ENCODE results near the gene PTPRN2. TPM values are rescaled to one million over a fixed set of nuclear protein-coding genes. Genes with fewer than 3 reads are reported as not detected.

PTPRN2 gene
- total RNA-seq, 4 donors from 2014 or later: 14.9 to 34.3 (median 21.3) TPM

DNA sequence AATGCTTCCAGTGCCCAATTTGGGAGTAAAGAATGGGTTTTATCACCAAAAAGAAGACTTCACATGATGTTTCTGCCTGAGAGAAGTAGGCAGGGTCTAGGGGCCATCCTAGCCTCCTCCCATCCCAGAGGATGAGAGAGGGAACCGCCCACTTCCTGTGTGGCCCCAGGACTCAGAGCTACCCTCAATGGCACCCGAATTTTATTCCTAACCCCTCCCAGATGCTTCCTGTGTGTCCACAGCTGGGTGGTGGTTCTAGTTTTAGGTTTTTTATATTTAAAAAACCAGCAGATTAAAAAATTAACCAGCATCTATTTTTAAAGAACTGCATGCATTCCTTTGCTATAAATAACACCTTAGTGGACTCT, 583.5 kb downstream of the PTPRN2 start:
- H3K9me3 ChIP-seq: no peaks in the 10 kb centered on the region
- TF ChIP-seq, protein P1, sequence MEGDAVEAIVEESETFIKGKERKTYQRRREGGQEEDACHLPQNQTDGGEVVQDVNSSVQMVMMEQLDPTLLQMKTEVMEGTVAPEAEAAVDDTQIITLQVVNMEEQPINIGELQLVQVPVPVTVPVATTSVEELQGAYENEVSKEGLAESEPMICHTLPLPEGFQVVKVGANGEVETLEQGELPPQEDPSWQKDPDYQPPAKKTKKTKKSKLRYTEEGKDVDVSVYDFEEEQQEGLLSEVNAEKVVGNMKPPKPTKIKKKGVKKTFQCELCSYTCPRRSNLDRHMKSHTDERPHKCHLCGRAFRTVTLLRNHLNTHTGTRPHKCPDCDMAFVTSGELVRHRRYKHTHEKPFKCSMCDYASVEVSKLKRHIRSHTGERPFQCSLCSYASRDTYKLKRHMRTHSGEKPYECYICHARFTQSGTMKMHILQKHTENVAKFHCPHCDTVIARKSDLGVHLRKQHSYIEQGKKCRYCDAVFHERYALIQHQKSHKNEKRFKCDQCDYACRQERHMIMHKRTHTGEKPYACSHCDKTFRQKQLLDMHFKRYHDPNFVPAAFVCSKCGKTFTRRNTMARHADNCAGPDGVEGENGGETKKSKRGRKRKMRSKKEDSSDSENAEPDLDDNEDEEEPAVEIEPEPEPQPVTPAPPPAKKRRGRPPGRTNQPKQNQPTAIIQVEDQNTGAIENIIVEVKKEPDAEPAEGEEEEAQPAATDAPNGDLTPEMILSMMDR (IDR thresholded peaks at IDR 0.05): no peak
- TF ChIP-seq POLR2A (IDR thresholded peaks at IDR 0.05): no peak
- peak in 1 of 3 donors; percentile 5 for DNase-seq
- no peaks in the 10 kb centered on the region for H3K27me3 ChIP-seq
- no peak overlapping the region for H3K27ac ChIP-seq
- no peaks in the 10 kb centered on the region for H3K4me1 ChIP-seq
- H3K36me3 ChIP-seq: no peaks in the 10 kb centered on the region
- H3K4me3 ChIP-seq: no peak overlapping the region

DNA sequence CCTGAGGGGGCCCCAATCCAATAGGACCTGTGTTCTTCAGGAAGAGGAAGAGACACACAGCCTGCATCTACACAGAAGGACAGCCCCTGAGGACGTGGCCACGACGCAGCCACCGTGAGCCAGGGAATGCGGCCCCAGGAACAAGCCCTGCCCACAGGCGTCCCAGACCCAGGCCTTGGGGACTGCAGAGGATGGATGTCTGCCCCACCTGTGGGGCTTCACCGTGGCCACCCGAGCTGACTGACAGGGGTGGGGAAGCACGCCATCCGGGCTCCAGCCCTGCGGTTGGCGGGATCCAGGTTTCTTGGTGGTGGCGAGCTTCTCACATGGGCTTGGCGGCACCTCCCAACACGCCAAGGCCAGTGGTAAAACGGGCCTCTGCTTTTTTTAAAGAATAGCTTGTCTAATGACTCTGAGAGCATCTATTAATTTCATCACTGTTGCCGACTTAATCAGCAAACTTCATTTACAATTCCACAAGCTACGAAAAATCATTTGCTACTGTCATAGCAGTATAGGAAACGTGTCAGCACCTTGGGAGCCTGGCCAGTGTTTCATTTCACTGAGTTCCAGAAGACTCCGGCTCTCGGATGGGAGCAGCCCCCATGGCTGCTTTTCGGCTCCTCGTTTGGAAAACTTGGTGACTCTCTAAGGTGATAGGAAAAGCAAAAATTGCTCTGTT, 584.0 kb downstream of the PTPRN2 start:
- Histone ChIP-seq H3K36me3 (no peaks in the 10 kb centered on the region), H3K4me1 (no peaks in the 10 kb centered on the region), H3K4me3 (no peak overlapping the region), H3K9me3 (no peaks in the 10 kb centered on the region), H3K27ac (no peak overlapping the region), H3K27me3 (no peaks in the 10 kb centered on the region)
- DNase-seq: peak in 1 of 3 donors; percentile 26
- no peak for TF ChIP-seq POLR2A (IDR thresholded peaks at IDR 0.05)
- TF ChIP-seq, protein P1 (IDR thresholded peaks at IDR 0.05): no peak

DNA sequence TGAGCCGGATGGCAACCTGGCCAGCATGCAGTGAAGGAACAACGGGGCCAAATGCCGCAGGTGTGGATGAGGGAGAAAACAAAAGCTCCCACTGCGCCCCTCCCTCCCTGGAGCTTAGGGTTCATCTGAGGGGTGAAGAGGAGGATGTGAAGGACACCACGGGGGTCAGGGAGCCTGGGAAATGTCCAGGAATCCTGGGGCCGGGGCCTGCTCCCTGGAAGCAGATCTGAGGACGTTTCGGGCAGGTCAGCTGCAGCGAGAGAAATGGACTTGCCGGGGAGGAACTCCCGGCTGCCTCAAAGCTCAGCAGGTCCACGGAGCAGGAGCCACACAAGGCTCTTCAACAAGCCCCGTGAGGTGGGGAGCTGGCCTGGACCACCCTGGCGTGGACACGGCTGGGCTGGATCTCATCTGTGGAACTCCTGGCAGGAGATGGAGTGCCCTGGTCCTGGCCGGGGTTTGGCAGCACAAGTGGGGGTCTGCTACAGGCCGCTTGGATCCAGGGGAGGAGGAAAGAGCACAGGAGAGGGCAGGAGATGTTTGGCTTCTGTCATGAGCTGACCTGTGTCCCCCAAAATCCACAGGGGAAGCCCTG, 585.0 kb downstream of the PTPRN2 start:
- Histone ChIP-seq H3K27me3 (no peaks in the 10 kb centered on the region), H3K27ac (no peak overlapping the region), H3K4me3 (no peak overlapping the region), H3K9me3 (no peaks in the 10 kb centered on the region), H3K4me1 (no peaks in the 10 kb centered on the region), H3K36me3 (no peaks in the 10 kb centered on the region)
- peak in 1 of 3 donors; percentile 25 for DNase-seq
- TF ChIP-seq, protein P1 (IDR thresholded peaks at IDR 0.05): no peak
- TF ChIP-seq POLR2A (IDR thresholded peaks at IDR 0.05): no peak

DNA sequence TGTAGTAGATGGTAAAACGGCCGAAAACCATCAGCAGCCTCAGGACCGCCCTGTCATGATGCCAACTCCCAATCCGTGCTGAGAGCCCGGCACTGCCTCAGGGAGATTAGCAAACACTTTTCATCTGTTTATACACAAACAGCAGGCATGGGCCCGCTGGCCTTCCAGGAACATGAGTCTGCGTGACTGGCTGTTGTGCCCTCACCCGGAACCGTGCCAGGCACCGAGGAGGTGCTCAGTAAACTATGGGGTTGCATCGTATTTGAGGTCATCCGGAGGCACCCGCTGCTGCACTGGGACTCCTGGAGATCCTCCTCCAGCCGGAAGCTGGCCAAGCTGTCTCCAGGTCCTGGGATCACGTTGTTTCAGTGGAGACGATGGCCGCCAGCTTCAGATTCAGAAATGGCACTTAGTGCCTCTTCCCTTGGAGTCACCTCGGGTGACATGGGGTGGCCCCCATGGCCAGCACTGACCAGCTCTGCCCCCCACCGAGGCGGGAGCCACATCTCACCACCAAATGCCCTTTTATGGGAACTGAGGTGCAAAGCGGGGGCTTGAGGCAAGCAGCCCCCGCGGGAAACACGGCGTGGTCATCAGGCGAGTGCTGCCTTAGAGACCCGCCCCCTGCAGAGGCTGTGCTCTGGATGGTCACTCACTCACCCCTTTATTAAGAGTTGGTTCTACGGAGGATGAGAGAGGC, 585.9 kb downstream of the PTPRN2 start:
- H3K4me3 ChIP-seq: no peak overlapping the region

DNA sequence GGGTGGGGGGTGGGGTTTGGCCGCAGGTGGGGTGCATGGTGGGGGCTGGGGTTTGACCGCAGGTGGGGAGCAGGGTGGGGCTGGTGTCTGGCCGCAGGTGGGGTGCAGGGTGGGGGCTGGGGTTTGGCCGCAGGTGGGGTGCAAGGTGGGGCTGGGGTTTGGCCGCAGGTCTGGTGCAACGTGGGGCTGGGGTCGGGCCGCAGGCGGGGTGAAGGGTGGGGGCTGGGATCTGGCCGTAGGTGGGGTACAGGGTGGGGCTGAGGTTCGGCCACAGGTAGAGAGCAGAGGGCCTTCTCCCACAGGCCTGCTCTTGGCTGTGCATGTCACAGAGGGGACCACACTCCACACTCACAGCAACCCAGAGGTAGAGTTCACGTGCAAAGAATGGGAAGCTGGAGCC, 586.6 kb downstream of the PTPRN2 start:
- Histone ChIP-seq H3K27me3 (no peaks in the 10 kb centered on the region), H3K9me3 (peaks cover 0 to under 1% (median 0%) of the 10 kb centered on the region in 4 donors), H3K4me3 (no peak overlapping the region), H3K4me1 (no peaks in the 10 kb centered on the region), H3K27ac (no peak overlapping the region), H3K36me3 (no peaks in the 10 kb centered on the region)
- no peak for TF ChIP-seq POLR2A (IDR thresholded peaks at IDR 0.05)
- TF ChIP-seq, protein P1 (IDR thresholded peaks at IDR 0.05): no peak
- DNase-seq: peak in 1 of 3 donors; percentile 26

More for the DNA sequence above, 585.9 kb downstream of the PTPRN2 start:
- Histone ChIP-seq H3K4me1 (no peaks in the 10 kb centered on the region), H3K9me3 (no peaks in the 10 kb centered on the region), H3K36me3 (no peaks in the 10 kb centered on the region), H3K27ac (no peak overlapping the region), H3K27me3 (no peaks in the 10 kb centered on the region)
- DNase-seq: peak in 1 of 3 donors; percentile 27
- TF ChIP-seq, protein P1 (IDR thresholded peaks at IDR 0.05): no peak
- no peak for TF ChIP-seq POLR2A (IDR thresholded peaks at IDR 0.05)
